ENCODE results near the gene DAPK1.

GRCh38 chr9:87541663-87542062, 44.0 kb downstream of the DAPK1 start:
- TF ChIP-seq CTCF (IDR thresholded peaks at IDR 0.05; ENCODE audit: low read depth, low read length, poor library complexity, severe bottlenecking) = no peak
- no peak for TF ChIP-seq EZH2phosphoT487 (IDR thresholded peaks at IDR 0.05; ENCODE audit: borderline replicate concordance, low read length)
